GM23338 (cell line): ENCODE results near the gene RTL1. TPM values are rescaled to one million over a fixed set of nuclear protein-coding genes. Genes with fewer than 3 reads are reported as not detected.

Experiments
- CREB1 ChIP-seq: fragments of 250-450 bp; sonication (Bioruptor Pico); IDR thresholded peaks from 2 replicates; pipeline ENCODE4 v1.5.0; 2020; ENCODE audit warnings: low read depth, mild to moderate bottlenecking, moderate library complexity
- CTCF ChIP-seq, 2 experiments: fragments of 200-600 bp in 1 of 2; sonication (generic) in 1 of 2; conservative IDR thresholded peaks; 2 replicates each; pipeline versions ENCODE4 v1.5.1 to v1.6.1; 2016 to 2017; ENCODE audit warnings: antibody characterized with exemption in 2 of 2, low read depth in 2 of 2, mild to moderate bottlenecking in 2 of 2, moderate library complexity in 1 of 2
- EZH2phosphoT487 ChIP-seq: fragments of 200-600 bp; sonication (generic); IDR thresholded peaks from one replicate; pipeline ENCODE4 v1.8.1; 2018; ENCODE audit warnings: antibody characterized with exemption; ENCODE audit not compliant: unreplicated experiment
- JUNB ChIP-seq: IDR thresholded peaks from one replicate; pipeline ENCODE4 v1.6.1; 2016; ENCODE audit warnings: antibody characterized with exemption; ENCODE audit not compliant: unreplicated experiment
- POLR2AphosphoS5 ChIP-seq: IDR thresholded peaks from 2 replicates; pipeline ENCODE4 v1.6.1; 2016; ENCODE audit warnings: antibody characterized with exemption, low read depth
- ZNF331 ChIP-seq: fragments of 250-450 bp; sonication (Bioruptor Pico); IDR thresholded peaks from 2 replicates; pipeline ENCODE4 v1.5.0; 2020; ENCODE audit warnings: low read depth, mild to moderate bottlenecking, moderate library complexity
- polyA plus RNA-seq: library from polyadenylated mRNA; unstranded; fragments of >200 nt; fragmentation: Nextera tagmentation; extraction: Ambion mirVana; gene quantifications from 2 replicates; pipeline ENCODE4 v1.2.1, GENCODE V29; 2016
- total RNA-seq: library from RNA; depleted of rRNA; stranded (reverse); fragments of >200 nt; shearing (Covaris generic); gene quantifications from 2 replicates; pipeline ENCODE4 v1.2.3, GENCODE V29; 2014
- TF ChIP-seq, protein P1 (sequence below): fragments of 250-450 bp; sonication (Bioruptor Pico); IDR thresholded peaks from 2 replicates; pipeline ENCODE4 v1.5.0; 2020; ENCODE audit warnings: mild to moderate bottlenecking, moderate library complexity
- TF ChIP-seq, protein P2 (sequence below): IDR thresholded peaks from 2 replicates; pipeline ENCODE4 v1.6.1; 2016; ENCODE audit warnings: antibody characterized with exemption

RTL1 gene
- total and polyA plus RNA-seq, 2 experiments from 2014 or later: not detected

DNA sequence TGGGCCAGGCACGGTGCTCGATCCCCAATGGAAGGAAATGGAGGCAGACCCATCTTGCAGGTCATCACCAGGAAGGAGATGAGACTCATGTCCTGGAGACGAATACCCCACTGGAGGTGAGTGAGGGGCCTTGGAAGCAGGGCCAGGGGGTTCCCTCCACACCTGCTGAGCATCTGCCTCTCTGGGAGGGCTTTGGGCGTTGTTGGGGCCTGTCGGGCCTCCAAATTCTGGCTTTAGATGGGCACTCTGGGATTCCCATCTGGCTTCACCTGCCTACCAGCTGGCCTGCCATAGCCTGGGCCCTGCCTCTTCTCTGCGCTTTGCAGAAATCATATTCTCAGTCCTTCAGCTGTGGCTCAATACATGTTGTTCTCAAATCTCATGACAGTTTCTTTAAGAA lies 13.9 kb downstream of the RTL1 start (continued):
- TF ChIP-seq, protein P1, sequence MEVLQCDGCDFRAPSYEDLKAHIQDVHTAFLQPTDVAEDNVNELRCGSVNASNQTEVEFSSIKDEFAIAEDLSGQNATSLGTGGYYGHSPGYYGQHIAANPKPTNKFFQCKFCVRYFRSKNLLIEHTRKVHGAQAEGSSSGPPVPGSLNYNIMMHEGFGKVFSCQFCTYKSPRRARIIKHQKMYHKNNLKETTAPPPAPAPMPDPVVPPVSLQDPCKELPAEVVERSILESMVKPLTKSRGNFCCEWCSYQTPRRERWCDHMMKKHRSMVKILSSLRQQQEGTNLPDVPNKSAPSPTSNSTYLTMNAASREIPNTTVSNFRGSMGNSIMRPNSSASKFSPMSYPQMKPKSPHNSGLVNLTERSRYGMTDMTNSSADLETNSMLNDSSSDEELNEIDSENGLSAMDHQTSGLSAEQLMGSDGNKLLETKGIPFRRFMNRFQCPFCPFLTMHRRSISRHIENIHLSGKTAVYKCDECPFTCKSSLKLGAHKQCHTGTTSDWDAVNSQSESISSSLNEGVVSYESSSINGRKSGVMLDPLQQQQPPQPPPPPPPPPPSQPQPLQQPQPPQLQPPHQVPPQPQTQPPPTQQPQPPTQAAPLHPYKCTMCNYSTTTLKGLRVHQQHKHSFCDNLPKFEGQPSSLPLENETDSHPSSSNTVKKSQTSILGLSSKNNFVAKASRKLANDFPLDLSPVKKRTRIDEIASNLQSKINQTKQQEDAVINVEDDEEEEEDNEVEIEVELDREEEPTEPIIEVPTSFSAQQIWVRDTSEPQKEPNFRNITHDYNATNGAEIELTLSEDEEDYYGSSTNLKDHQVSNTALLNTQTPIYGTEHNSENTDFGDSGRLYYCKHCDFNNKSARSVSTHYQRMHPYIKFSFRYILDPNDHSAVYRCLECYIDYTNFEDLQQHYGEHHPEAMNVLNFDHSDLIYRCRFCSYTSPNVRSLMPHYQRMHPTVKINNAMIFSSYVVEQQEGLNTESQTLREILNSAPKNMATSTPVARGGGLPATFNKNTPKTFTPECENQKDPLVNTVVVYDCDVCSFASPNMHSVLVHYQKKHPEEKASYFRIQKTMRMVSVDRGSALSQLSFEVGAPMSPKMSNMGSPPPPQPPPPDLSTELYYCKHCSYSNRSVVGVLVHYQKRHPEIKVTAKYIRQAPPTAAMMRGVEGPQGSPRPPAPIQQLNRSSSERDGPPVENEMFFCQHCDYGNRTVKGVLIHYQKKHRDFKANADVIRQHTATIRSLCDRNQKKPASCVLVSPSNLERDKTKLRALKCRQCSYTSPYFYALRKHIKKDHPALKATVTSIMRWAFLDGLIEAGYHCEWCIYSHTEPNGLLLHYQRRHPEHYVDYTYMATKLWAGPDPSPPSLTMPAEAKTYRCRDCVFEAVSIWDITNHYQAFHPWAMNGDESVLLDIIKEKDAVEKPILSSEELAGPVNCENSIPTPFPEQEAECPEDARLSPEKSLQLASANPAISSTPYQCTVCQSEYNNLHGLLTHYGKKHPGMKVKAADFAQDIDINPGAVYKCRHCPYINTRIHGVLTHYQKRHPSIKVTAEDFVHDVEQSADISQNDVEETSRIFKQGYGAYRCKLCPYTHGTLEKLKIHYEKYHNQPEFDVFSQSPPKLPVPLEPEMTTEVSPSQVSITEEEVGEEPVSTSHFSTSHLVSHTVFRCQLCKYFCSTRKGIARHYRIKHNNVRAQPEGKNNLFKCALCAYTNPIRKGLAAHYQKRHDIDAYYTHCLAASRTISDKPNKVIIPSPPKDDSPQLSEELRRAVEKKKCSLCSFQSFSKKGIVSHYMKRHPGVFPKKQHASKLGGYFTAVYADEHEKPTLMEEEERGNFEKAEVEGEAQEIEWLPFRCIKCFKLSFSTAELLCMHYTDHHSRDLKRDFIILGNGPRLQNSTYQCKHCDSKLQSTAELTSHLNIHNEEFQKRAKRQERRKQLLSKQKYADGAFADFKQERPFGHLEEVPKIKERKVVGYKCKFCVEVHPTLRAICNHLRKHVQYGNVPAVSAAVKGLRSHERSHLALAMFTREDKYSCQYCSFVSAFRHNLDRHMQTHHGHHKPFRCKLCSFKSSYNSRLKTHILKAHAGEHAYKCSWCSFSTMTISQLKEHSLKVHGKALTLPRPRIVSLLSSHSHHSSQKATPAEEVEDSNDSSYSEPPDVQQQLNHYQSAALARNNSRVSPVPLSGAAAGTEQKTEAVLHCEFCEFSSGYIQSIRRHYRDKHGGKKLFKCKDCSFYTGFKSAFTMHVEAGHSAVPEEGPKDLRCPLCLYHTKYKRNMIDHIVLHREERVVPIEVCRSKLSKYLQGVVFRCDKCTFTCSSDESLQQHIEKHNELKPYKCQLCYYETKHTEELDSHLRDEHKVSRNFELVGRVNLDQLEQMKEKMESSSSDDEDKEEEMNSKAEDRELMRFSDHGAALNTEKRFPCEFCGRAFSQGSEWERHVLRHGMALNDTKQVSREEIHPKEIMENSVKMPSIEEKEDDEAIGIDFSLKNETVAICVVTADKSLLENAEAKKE (CRISPR knock-in tag): no peak
- TF ChIP-seq POLR2AphosphoS5 (no peak), EZH2phosphoT487 (no peak), ZNF331 (no peak), CREB1 (no peak), CTCF (conservative IDR thresholded peaks at IDR 0.05; ENCODE audit: low read depth in 2 of 2) (no peak), JUNB (no peak)
- TF ChIP-seq, protein P2, sequence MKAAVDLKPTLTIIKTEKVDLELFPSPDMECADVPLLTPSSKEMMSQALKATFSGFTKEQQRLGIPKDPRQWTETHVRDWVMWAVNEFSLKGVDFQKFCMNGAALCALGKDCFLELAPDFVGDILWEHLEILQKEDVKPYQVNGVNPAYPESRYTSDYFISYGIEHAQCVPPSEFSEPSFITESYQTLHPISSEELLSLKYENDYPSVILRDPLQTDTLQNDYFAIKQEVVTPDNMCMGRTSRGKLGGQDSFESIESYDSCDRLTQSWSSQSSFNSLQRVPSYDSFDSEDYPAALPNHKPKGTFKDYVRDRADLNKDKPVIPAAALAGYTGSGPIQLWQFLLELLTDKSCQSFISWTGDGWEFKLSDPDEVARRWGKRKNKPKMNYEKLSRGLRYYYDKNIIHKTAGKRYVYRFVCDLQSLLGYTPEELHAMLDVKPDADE: no peak
